H9 (cell line): ENCODE results near the gene RXFP1. TPM values are rescaled to one million over a fixed set of nuclear protein-coding genes. Genes with fewer than 3 reads are reported as not detected.

Experiments
- DNase-seq: peaks from one replicate; pipeline ENCODE4 v3.0.0-alpha.2; 2017
- H2AFZ ChIP-seq: one replicate; pipeline ENCODE4 v1.6.1; 2013; ENCODE audit warnings: mild to moderate bottlenecking, low read length, control low read depth, moderate library complexity
- H2AK5ac ChIP-seq: 2 replicates; pipeline ENCODE4 v1.6.1; 2013; ENCODE audit warnings: low read length, control low read depth, mixed read lengths; ENCODE audit not compliant: insufficient read length
- H2BK120ac ChIP-seq: one replicate; pipeline ENCODE4 v1.6.1; 2013; ENCODE audit warnings: low read depth, mild to moderate bottlenecking, low read length, control low read depth, inconsistent platforms; ENCODE audit not compliant: poor library complexity, severe bottlenecking
- H2BK12ac ChIP-seq: 2 replicates; pipeline ENCODE4 v1.6.1; 2013; ENCODE audit warnings: low read length, control low read depth, mixed read lengths, low read depth; ENCODE audit not compliant: insufficient read length
- H2BK15ac ChIP-seq: 2 replicates; pipeline ENCODE4 v1.6.1; 2013; ENCODE audit warnings: low read depth, low read length, control low read depth
- H2BK20ac ChIP-seq: one replicate; pipeline ENCODE4 v1.6.1; 2013; ENCODE audit warnings: low read depth, mild to moderate bottlenecking, low read length, control low read depth, inconsistent platforms; ENCODE audit not compliant: poor library complexity, severe bottlenecking
- H2BK5ac ChIP-seq: 2 replicates; pipeline ENCODE4 v1.6.1; 2013; ENCODE audit warnings: low read length, control low read depth, mixed read lengths; ENCODE audit not compliant: insufficient read length
- H3K14ac ChIP-seq: 2 replicates; pipeline ENCODE4 v1.6.1; 2013; ENCODE audit warnings: low read length, control low read depth; ENCODE audit not compliant: insufficient read depth
- H3K18ac ChIP-seq: 2 replicates; pipeline ENCODE4 v1.6.1; 2013; ENCODE audit warnings: low read depth, mild to moderate bottlenecking, mixed read lengths, low read length, control low read depth; ENCODE audit not compliant: insufficient read length
- H3K23ac ChIP-seq: 2 replicates; pipeline ENCODE4 v1.6.1; 2013; ENCODE audit warnings: low read length, control low read depth, mixed read lengths, low read depth; ENCODE audit not compliant: insufficient read length
- H3K23me2 ChIP-seq: 2 replicates; pipeline ENCODE4 v1.6.1; 2013; ENCODE audit warnings: low read depth, mild to moderate bottlenecking, mixed read lengths, low read length, control low read depth; ENCODE audit not compliant: insufficient read length, poor library complexity, severe bottlenecking
- H3K27ac ChIP-seq: 2 replicates; pipeline ENCODE4 v1.5.1; 2013; ENCODE audit warnings: low read length, control low read depth, mixed read lengths, low read depth; ENCODE audit not compliant: insufficient read length
- H3K27me3 ChIP-seq: 2 replicates; pipeline ENCODE4 v1.6.1; 2013; ENCODE audit warnings: low read length, control low read depth, inconsistent platforms; ENCODE audit not compliant: insufficient read depth
- H3K4ac ChIP-seq: 2 replicates; pipeline ENCODE4 v1.6.1; 2013; ENCODE audit warnings: low read depth, mild to moderate bottlenecking, control low read depth, inconsistent platforms, low read length, moderate library complexity
- H3K4me1 ChIP-seq: 2 replicates; pipeline ENCODE4 v1.6.1; 2013; ENCODE audit warnings: low read length, control low read depth, inconsistent platforms; ENCODE audit not compliant: insufficient read depth
- H3K4me2 ChIP-seq: 2 replicates; pipeline ENCODE4 v1.6.1; 2013; ENCODE audit warnings: low read length, control low read depth, mixed read lengths; ENCODE audit not compliant: insufficient read length, insufficient read depth
- H3K56ac ChIP-seq: 2 replicates; pipeline ENCODE4 v1.6.1; 2013; ENCODE audit warnings: low read depth, mild to moderate bottlenecking, mixed read lengths, low read length, control low read depth; ENCODE audit not compliant: insufficient read length
- H3K79me1 ChIP-seq: 2 replicates; pipeline ENCODE4 v1.6.1; 2013; ENCODE audit warnings: low read depth, mild to moderate bottlenecking, moderate library complexity, low read length, control low read depth, inconsistent platforms; ENCODE audit not compliant: insufficient read depth, poor library complexity, severe bottlenecking
- H3K79me2 ChIP-seq: 2 replicates; pipeline ENCODE4 v1.6.1; 2013; ENCODE audit warnings: low read length, control low read depth, inconsistent platforms; ENCODE audit not compliant: insufficient read depth
- H3K9ac ChIP-seq: 2 replicates; pipeline ENCODE4 v1.6.1; 2013; ENCODE audit warnings: low read length, control low read depth, mixed read lengths; ENCODE audit not compliant: insufficient read length; ENCODE audit errors: extremely low read depth
- H3K9me3 ChIP-seq: one replicate; pipeline ENCODE4 v1.6.1; 2013; ENCODE audit warnings: low read depth, low read length, inconsistent platforms; ENCODE audit not compliant: control insufficient read depth
- H3T11ph ChIP-seq: one replicate; pipeline ENCODE4 v1.6.1; 2013; ENCODE audit warnings: mild to moderate bottlenecking, low read length, control low read depth, inconsistent platforms
- H4K20me1 ChIP-seq: one replicate; pipeline ENCODE4 v1.6.1; 2013; ENCODE audit not compliant: control insufficient read depth, insufficient read length, insufficient read depth
- H4K5ac ChIP-seq: 2 replicates; pipeline ENCODE4 v1.6.1; 2013; ENCODE audit warnings: low read depth, mild to moderate bottlenecking, mixed read lengths, low read length, control low read depth; ENCODE audit not compliant: insufficient read length
- H4K8ac ChIP-seq: replicated peaks from 2 replicates; pipeline ENCODE4 v1.6.1; 2013; ENCODE audit warnings: low read length, control low read depth, mixed read lengths, low read depth; ENCODE audit not compliant: insufficient read length
- H4K91ac ChIP-seq: 2 replicates; pipeline ENCODE4 v1.6.1; 2013; ENCODE audit warnings: low read depth, mild to moderate bottlenecking, moderate library complexity, mixed read lengths, low read length, control low read depth; ENCODE audit not compliant: insufficient read length
- H3K27ac Mint-ChIP-seq, 3 experiments: 2 replicates in 2 of 3; 3 replicates in 1 of 3; pipeline ENCODE4 v1.8.0; 2020 to 2021; ENCODE audit warnings: mixed read lengths in 3 of 3, mild to moderate bottlenecking in 1 of 3, moderate library complexity in 1 of 3
- H3K27me3 Mint-ChIP-seq: 2 replicates; pipeline ENCODE4 v1.8.0; 2021; ENCODE audit warnings: low read depth, mild to moderate bottlenecking, moderate library complexity, mixed read lengths
- H3K36me3 Mint-ChIP-seq, 3 experiments: 2 replicates in 2 of 3; 3 replicates in 1 of 3; pipeline ENCODE4 v1.8.0; 2020 to 2021; ENCODE audit warnings: low read depth in 3 of 3, mixed read lengths in 3 of 3; ENCODE audit not compliant: insufficient read depth in 1 of 3
- H3K4me1 Mint-ChIP-seq, 2 experiments: 2 replicates each; pipeline ENCODE4 v1.8.0; 2020; ENCODE audit warnings: mixed read lengths in 2 of 2
- H3K4me3 Mint-ChIP-seq, 2 experiments: 2 replicates in 1 of 2; 3 replicates in 1 of 2; pipeline ENCODE4 v1.8.0; 2020 to 2021; ENCODE audit warnings: mild to moderate bottlenecking in 2 of 2, mixed read lengths in 2 of 2, moderate library complexity in 1 of 2
- H3K9me3 Mint-ChIP-seq, 2 experiments: 2 replicates in 1 of 2; 3 replicates in 1 of 2; pipeline ENCODE4 v1.8.0; 2020; ENCODE audit warnings: mild to moderate bottlenecking in 2 of 2, mixed read lengths in 2 of 2, moderate library complexity in 1 of 2
- CTCF ChIP-seq: fragments of 200-600 bp; sonication (generic); conservative IDR thresholded peaks from 3 replicates; pipeline ENCODE4 v1.8.0; 2021; ENCODE audit warnings: antibody characterized with exemption, mild to moderate bottlenecking
- WGBS: extraction: QIAGEN DNeasy Blood & Tissue Kit; methylation state at CpG from one replicate; pipeline ENCODE4 v1.1.7; 2013; ENCODE audit warnings: missing lambda C conversion rate, low lambda C conversion rate, mixed read lengths; ENCODE audit not compliant: insufficient read length; ENCODE audit errors: extremely low coverage; 5-methylcytosine and 5-hydroxymethylcytosine counted together
- total RNA-seq: library from RNA; stranded (reverse); gene quantifications from 2 replicates; pipeline ENCODE4 v1.2.1, GENCODE V29; 2021

Gene RXFP1
- total RNA-seq, 1 experiment from 2014 or later: 0.17 TPM

GRCh38 chr4:158649111-158649680 lies 127.5 kb downstream of the RXFP1 start:
- Mint-ChIP-seq H3K36me3 (peaks cover 0 to 4% (median 0%) of the 10 kb centered on the region in 3 experiments; a peak in 1 of 7 replicates), H3K27ac (no peak overlapping the region), H3K4me3 (no peak overlapping the region), H3K9me3 (no peaks in the 10 kb centered on the region; a peak in 2 of 5 replicates), H3K4me1 (peaks cover 3 to 5% of the 10 kb centered on the region in 2 experiments; a peak in 2 of 4 replicates), H3K27me3 (no peaks in the 10 kb centered on the region)
- H2BK15ac ChIP-seq: no peak overlapping the region
- H4K20me1 ChIP-seq: no peaks in the 10 kb centered on the region
- no peak overlapping the region for H3K56ac ChIP-seq
- no peak overlapping the region for H3K9ac ChIP-seq
- no peaks in the 10 kb centered on the region for H3K27me3 ChIP-seq
- no peak overlapping the region for H2BK12ac ChIP-seq
- H2AK5ac ChIP-seq: no peak overlapping the region
- no peak overlapping the region for H3T11ph ChIP-seq
- H3K23me2 ChIP-seq: no peaks in the 10 kb centered on the region
- no peaks in the 10 kb centered on the region for H3K79me1 ChIP-seq
- no peaks in the 10 kb centered on the region for H3K79me2 ChIP-seq
- H3K23ac ChIP-seq: no peak overlapping the region
- WGBS: no CpG with 5 or more reads among the region's 4 CpGs
- H3K27ac ChIP-seq: no peak overlapping the region
- H4K8ac ChIP-seq: no peak overlapping the region
- no peak overlapping the region for H3K4ac ChIP-seq
- no peak overlapping the region for H3K4me2 ChIP-seq
- H3K4me1 ChIP-seq: no peaks in the 10 kb centered on the region
- H3K18ac ChIP-seq: no peak overlapping the region
- DNase-seq: no peak
- no peak overlapping the region for H3K14ac ChIP-seq
- H4K5ac ChIP-seq: no peak overlapping the region
- H2AFZ ChIP-seq: no peak overlapping the region
- H2BK5ac ChIP-seq: no peak overlapping the region
- no peak overlapping the region for H2BK20ac ChIP-seq
- H4K91ac ChIP-seq: no peak overlapping the region
- TF ChIP-seq CTCF: no peak
- H3K9me3 ChIP-seq: no peaks in the 10 kb centered on the region
- no peak overlapping the region for H2BK120ac ChIP-seq
